ENCODE measurements around the gene ARIH2. TPM values are rescaled to one million over a fixed set of nuclear protein-coding genes. Genes with fewer than 3 reads are reported as not detected.

Gene ARIH2
- total RNA-seq, 1 donor from 2014 or later, result 82.3 TPM

DNA sequence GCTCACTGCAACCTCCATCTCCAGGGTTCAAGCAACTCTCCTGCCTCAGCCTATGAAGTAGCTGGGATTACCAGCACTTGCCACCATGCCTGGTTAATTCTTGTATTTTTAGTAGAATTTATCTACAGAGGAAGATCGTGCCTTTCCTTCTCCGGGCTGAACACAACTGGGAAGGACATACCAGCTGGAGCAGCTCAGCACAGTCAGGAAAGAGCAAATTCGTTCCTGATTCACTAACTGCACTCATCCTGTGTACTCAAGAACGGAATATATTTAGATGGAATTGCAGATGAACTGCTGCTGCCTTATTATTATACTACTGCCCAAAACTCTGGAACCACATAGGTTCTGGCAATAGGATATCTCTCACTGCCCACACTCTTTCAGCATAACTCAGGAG is 44.3 kb downstream of the ARIH2 start:
- Histone ChIP-seq H3K9me3 (no peaks in the 10 kb centered on the region), H3K36me3 (peaks cover 35 to 44% of the 10 kb centered on the region in 2 donors), H3K4me3 (no peak overlapping the region), H3K4me1 (no peaks in the 10 kb centered on the region), H3K27me3 (no peaks in the 10 kb centered on the region), H3K27ac (no peak overlapping the region)
- TF ChIP-seq, protein P1, sequence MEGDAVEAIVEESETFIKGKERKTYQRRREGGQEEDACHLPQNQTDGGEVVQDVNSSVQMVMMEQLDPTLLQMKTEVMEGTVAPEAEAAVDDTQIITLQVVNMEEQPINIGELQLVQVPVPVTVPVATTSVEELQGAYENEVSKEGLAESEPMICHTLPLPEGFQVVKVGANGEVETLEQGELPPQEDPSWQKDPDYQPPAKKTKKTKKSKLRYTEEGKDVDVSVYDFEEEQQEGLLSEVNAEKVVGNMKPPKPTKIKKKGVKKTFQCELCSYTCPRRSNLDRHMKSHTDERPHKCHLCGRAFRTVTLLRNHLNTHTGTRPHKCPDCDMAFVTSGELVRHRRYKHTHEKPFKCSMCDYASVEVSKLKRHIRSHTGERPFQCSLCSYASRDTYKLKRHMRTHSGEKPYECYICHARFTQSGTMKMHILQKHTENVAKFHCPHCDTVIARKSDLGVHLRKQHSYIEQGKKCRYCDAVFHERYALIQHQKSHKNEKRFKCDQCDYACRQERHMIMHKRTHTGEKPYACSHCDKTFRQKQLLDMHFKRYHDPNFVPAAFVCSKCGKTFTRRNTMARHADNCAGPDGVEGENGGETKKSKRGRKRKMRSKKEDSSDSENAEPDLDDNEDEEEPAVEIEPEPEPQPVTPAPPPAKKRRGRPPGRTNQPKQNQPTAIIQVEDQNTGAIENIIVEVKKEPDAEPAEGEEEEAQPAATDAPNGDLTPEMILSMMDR (IDR thresholded peaks at IDR 0.05), result no peak
- DNase-seq (ENCODE audit: low spot score in 2 of 2), result no peak
- intact Hi-C loops (cut with DNase I), result no loop called here

DNA sequence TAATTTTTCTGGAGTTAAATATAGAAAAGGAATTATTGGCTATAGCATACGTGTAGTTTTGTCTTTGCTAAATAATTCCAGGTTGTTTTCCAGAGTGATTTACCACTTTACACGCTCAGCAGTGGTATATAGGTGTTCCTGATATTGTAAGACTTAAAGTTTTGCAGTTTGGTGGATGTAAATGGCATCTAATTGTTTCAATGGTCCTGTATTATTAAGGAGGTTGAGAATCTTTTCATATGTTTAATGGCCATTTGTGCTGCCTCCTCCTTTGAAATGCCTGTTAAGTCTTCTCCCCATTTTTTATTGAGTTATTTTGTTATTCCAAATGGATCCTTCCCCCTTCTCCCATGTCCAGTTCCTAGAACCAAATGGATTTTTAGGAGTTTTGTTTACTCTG is 44.9 kb downstream of the ARIH2 start:
- DNase-seq (ENCODE audit: low spot score in 2 of 2), result no peak
- TF ChIP-seq, protein P1 (IDR thresholded peaks at IDR 0.05), result no peak
- peaks cover 37 to 41% of the 10 kb centered on the region in 2 donors for H3K36me3 ChIP-seq

DNA sequence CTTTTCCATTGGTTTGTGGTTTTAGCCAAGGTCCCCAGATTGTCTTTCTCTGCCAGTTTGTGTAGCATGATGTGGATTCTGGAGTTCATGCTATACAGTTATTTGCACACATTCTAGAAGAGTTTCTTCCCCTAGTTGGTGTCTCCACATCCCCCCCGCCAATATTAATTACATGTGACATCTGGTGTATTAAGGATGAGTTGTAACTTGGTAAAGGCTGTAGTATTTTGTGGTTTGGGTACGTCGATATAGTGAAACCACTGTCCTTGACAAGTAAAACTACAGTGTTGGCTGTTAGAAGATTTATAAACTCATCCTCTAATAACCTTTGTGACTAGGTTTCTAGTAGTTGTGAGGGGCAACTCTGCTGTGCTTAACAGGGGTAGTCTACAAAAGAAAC is 47.7 kb downstream of the ARIH2 start:
- no peak overlapping the region for H3K27ac ChIP-seq
- peaks cover 64 to 66% of the 10 kb centered on the region in 2 donors for H3K36me3 ChIP-seq
- no peak overlapping the region for H3K4me3 ChIP-seq
- intact Hi-C loops (cut with DNase I), result no loop called here
- no peaks in the 10 kb centered on the region for H3K9me3 ChIP-seq
- no peaks in the 10 kb centered on the region for H3K27me3 ChIP-seq
- no peak for DNase-seq (ENCODE audit: low spot score in 2 of 2)
- TF ChIP-seq, protein P1 (IDR thresholded peaks at IDR 0.05), result no peak
- H3K4me1 ChIP-seq, result no peaks in the 10 kb centered on the region

More for the DNA sequence above, 44.9 kb downstream of the ARIH2 start:
- H3K4me1 ChIP-seq, result no peaks in the 10 kb centered on the region
- H3K4me3 ChIP-seq, result no peak overlapping the region
- no peaks in the 10 kb centered on the region for H3K9me3 ChIP-seq
- no peaks in the 10 kb centered on the region for H3K27me3 ChIP-seq
- no peak overlapping the region for H3K27ac ChIP-seq
- intact Hi-C loops (cut with DNase I), result no loop called here

DNA sequence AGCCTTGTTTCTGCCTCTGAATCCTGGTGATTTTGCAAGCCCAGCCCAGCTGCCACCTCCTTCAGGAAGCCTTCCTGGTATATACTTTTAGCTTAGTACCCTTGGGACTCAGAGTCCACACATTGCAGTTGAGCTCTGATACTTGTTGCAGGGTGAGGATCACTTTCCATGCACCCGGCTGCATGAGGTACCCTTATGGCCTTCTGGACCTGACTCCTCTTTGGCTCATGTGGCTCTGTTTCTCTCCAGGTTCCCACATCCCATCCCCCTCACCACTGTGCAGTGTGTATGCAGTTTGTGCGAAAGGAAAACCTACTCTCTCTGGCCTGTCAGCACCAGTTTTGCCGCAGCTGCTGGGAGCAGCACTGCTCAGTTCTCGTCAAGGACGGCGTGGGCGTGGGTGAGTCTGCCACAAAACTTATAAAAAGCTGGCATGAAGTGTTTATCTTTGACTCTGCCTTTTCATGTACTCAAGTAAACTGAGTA is 48.3 kb downstream of the ARIH2 start:
- H3K27ac ChIP-seq, result no peak overlapping the region
- DNase-seq (ENCODE audit: low spot score in 2 of 2), result no peak
- intact Hi-C loops (cut with DNase I), result no loop called here

DNA sequence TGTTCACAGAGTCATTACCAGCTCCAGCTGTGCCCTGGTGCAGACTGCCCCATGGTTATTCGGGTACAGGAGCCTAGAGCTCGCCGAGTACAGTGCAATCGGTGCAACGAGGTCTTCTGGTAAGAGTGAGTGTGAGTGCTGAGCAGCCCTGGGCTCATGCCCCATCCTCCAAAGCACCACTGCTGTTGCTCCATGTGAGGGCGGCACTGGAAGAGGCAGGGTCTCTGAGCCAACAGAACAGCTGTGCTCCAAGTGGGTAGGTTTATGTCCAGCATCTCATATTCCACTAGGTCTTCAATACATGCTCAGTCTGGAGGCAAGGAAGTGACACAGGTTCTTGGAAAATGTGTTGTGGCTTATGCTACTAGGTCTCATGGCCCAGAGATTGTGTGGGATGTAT is 51.9 kb downstream of the ARIH2 start:
- Histone ChIP-seq H3K36me3 (peaks cover 78 to 90% of the 10 kb centered on the region in 2 donors), H3K27me3 (no peaks in the 10 kb centered on the region), H3K4me1 (no peaks in the 10 kb centered on the region), H3K9me3 (no peaks in the 10 kb centered on the region), H3K27ac (no peak overlapping the region), H3K4me3 (no peak overlapping the region)
- DNase-seq (ENCODE audit: low spot score in 2 of 2), result no peak
- TF ChIP-seq, protein P1 (IDR thresholded peaks at IDR 0.05), result no peak
- intact Hi-C loops (cut with DNase I), result no loop called here

More for the DNA sequence above, 48.3 kb downstream of the ARIH2 start:
- no peak overlapping the region for H3K4me3 ChIP-seq
- TF ChIP-seq, protein P1 (IDR thresholded peaks at IDR 0.05), result no peak
- H3K27me3 ChIP-seq, result no peaks in the 10 kb centered on the region
- no peaks in the 10 kb centered on the region for H3K9me3 ChIP-seq
- H3K4me1 ChIP-seq, result no peaks in the 10 kb centered on the region
- peaks cover 69 to 72% of the 10 kb centered on the region in 2 donors for H3K36me3 ChIP-seq

Data from ascending aorta (tissue), 2 donors.